Panc1 (cell line): ENCODE results near the gene BIVM. TPM values are rescaled to one million over a fixed set of nuclear protein-coding genes. Genes with fewer than 3 reads are reported as not detected.

Experiments used
- ATAC-seq: fragments of 200-7000 bp; cut with Tn5 transposase; 2 replicates; pipeline ENCODE4 v1.9.1; 2020; ENCODE audit warnings: mild to moderate bottlenecking, moderate library complexity
- BruUV-seq: library from RNA; stranded (reverse); fragments of 400-500 nt; replicated peaks from 2 replicates; lab custom pipeline; 2021; lab: Mats Ljungman, UMichigan
- CTCF ChIA-PET: fragments of 300-600 bp; sonication (Branson Sonifier 250); formaldehyde crosslinking; loops from one replicate; lab custom pipeline; 2022; ENCODE audit warnings: antibody characterized with exemption; lab: Charles Lee
- POLR2A ChIA-PET: fragments of 300-600 bp; sonication (Branson Sonifier 250); formaldehyde crosslinking; loops from one replicate; lab custom pipeline; 2022; ENCODE audit warnings: antibody characterized with exemption; lab: Charles Lee
- DNase-seq: peaks from one replicate; pipeline ENCODE4 v3.0.0-alpha.2; 2010; ENCODE audit warnings: low read depth, low spot score
- H3K27ac ChIP-seq: 2 replicates; pipeline ENCODE4 v1.5.1; 2011; ENCODE audit warnings: mild to moderate bottlenecking, low read length, inconsistent platforms
- H3K27me3 ChIP-seq: fragments of 200-500 bp; sonication (Bioruptor generic); 2 replicates; pipeline ENCODE4 v1.6.0; 2014; ENCODE audit warnings: low read length, inconsistent platforms; ENCODE audit not compliant: control insufficient read depth, insufficient read depth
- H3K36me3 ChIP-seq: fragments of 200-500 bp; sonication (Bioruptor generic); 2 replicates; pipeline ENCODE4 v1.5.1; 2014; ENCODE audit warnings: inconsistent platforms, mild to moderate bottlenecking, low read length, moderate library complexity; ENCODE audit not compliant: control insufficient read depth, insufficient read depth
- H3K4me1 ChIP-seq: 2 replicates; pipeline ENCODE4 v1.5.1; 2011; ENCODE audit warnings: inconsistent platforms, mild to moderate bottlenecking, low read length, moderate library complexity; ENCODE audit not compliant: control insufficient read depth, insufficient read depth
- H3K4me3 ChIP-seq, 2 experiments: 2 replicates each; pipeline ENCODE4 v1.5.1; 2011 to 2012; ENCODE audit warnings: low read depth in 2 of 2, low read length in 2 of 2, mild to moderate bottlenecking in 2 of 2, inconsistent platforms in 1 of 2, moderate library complexity in 1 of 2
- H3K9me3 ChIP-seq: fragments of 200-500 bp; sonication (Bioruptor generic); 2 replicates; pipeline ENCODE4 v1.5.1; 2014; ENCODE audit warnings: low read depth, mild to moderate bottlenecking, inconsistent platforms, low read length, moderate library complexity; ENCODE audit not compliant: control insufficient read depth, insufficient read depth
- POLR2AphosphoS5 ChIP-seq: IDR thresholded peaks from 2 replicates; pipeline ENCODE4 v1.6.1; 2012; ENCODE audit warnings: mild to moderate bottlenecking, low read depth, low read length, moderate library complexity
- SIN3A ChIP-seq: IDR thresholded peaks from 2 replicates; pipeline ENCODE4 v1.6.1; 2012; ENCODE audit warnings: low read depth, mild to moderate bottlenecking, low read length, moderate library complexity, borderline replicate concordance; ENCODE audit not compliant: insufficient read depth
- TCF7L2 ChIP-seq: IDR thresholded peaks from 2 replicates; pipeline ENCODE4 v1.6.1; 2011; ENCODE audit warnings: mild to moderate bottlenecking, low read depth, low read length, inconsistent platforms
- in situ Hi-C: cut with HindIII; loops from 2 replicates; pipeline ENCODE4 v1.10.0; 2016; ENCODE audit warnings: low sequenced_read_pairs, low pct_unique_long_range_greater_than_20kb
- intact Hi-C: fragments of 100-400 bp; cut with micrococcal nuclease; formaldehyde crosslinking; loops from one replicate; pipeline ENCODE4 v1.10.0; 2022; ENCODE audit not compliant: unreplicated experiment
- total RNA-seq: library from RNA; stranded (reverse); gene quantifications from one replicate; pipeline ENCODE4 v1.2.1, GENCODE V29; 2021; ENCODE audit not compliant: unreplicated experiment
- TF ChIP-seq, protein P1 (sequence below): fragments of 450-650 bp; IDR thresholded peaks from 2 replicates; pipeline ENCODE4 v1.5.1; 2017; ENCODE audit warnings: mild to moderate bottlenecking
- TF ChIP-seq, protein P2 (sequence below), 2 experiments: IDR thresholded peaks; 2 replicates each; pipeline ENCODE4 v1.6.1; 2011 to 2012; ENCODE audit warnings: low read depth in 2 of 2, control low read depth in 1 of 2, low read length in 1 of 2, mild to moderate bottlenecking in 1 of 2, moderate library complexity in 1 of 2; ENCODE audit not compliant: insufficient read depth in 1 of 2

BIVM gene
- total RNA-seq, 1 experiment from 2014 or later, result 10.5 TPM

DNA sequence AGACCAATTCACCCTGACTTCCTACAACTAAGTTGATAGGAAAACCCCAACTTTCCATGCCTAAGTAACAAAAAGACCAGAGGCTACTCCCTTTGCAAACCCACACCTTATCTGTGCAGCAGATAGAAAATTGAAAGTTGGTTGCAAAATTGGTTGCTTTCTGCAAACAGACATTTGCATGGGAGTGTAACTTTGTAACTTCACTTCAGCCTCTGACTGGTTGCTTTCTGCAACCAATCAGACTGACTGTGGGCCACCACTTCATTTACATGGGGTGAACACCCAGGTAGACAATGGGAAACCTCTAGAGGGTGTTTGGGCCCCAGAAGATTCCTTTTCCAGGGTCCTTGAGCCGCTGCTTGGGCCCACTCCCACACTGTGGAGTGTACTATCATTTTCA is 35.2 kb upstream of the BIVM start:
- no TSS peak for BruUV-seq
- DNase-seq (no peak), ATAC-seq (no peak)
- TF ChIP-seq TCF7L2, result no peak
- TF ChIP-seq, protein P1, sequence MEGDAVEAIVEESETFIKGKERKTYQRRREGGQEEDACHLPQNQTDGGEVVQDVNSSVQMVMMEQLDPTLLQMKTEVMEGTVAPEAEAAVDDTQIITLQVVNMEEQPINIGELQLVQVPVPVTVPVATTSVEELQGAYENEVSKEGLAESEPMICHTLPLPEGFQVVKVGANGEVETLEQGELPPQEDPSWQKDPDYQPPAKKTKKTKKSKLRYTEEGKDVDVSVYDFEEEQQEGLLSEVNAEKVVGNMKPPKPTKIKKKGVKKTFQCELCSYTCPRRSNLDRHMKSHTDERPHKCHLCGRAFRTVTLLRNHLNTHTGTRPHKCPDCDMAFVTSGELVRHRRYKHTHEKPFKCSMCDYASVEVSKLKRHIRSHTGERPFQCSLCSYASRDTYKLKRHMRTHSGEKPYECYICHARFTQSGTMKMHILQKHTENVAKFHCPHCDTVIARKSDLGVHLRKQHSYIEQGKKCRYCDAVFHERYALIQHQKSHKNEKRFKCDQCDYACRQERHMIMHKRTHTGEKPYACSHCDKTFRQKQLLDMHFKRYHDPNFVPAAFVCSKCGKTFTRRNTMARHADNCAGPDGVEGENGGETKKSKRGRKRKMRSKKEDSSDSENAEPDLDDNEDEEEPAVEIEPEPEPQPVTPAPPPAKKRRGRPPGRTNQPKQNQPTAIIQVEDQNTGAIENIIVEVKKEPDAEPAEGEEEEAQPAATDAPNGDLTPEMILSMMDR, result no peak
- TF ChIP-seq, protein P2, sequence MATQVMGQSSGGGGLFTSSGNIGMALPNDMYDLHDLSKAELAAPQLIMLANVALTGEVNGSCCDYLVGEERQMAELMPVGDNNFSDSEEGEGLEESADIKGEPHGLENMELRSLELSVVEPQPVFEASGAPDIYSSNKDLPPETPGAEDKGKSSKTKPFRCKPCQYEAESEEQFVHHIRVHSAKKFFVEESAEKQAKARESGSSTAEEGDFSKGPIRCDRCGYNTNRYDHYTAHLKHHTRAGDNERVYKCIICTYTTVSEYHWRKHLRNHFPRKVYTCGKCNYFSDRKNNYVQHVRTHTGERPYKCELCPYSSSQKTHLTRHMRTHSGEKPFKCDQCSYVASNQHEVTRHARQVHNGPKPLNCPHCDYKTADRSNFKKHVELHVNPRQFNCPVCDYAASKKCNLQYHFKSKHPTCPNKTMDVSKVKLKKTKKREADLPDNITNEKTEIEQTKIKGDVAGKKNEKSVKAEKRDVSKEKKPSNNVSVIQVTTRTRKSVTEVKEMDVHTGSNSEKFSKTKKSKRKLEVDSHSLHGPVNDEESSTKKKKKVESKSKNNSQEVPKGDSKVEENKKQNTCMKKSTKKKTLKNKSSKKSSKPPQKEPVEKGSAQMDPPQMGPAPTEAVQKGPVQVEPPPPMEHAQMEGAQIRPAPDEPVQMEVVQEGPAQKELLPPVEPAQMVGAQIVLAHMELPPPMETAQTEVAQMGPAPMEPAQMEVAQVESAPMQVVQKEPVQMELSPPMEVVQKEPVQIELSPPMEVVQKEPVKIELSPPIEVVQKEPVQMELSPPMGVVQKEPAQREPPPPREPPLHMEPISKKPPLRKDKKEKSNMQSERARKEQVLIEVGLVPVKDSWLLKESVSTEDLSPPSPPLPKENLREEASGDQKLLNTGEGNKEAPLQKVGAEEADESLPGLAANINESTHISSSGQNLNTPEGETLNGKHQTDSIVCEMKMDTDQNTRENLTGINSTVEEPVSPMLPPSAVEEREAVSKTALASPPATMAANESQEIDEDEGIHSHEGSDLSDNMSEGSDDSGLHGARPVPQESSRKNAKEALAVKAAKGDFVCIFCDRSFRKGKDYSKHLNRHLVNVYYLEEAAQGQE (IDR thresholded peaks at IDR 0.05; ENCODE audit: insufficient read depth in 1 of 2, low read depth in 2 of 2, low read length in 1 of 2), result no peak
- no peak for TF ChIP-seq SIN3A
- no peak for TF ChIP-seq POLR2AphosphoS5
- H3K9me3 ChIP-seq, result no peaks in the 10 kb centered on the region
- intact Hi-C loops (no loop called here), in situ Hi-C loops (no loop called here)
- H3K4me3 ChIP-seq, result no peak overlapping the region
- CTCF ChIA-PET, result no interaction called here
- POLR2A ChIA-PET, result no interaction called here
- no peak overlapping the region for H3K27ac ChIP-seq
- H3K27me3 ChIP-seq, result no peaks in the 10 kb centered on the region
- H3K4me1 ChIP-seq, result no peaks in the 10 kb centered on the region
- H3K36me3 ChIP-seq, result no peaks in the 10 kb centered on the region; the same call in 1 of the 2 replicates

DNA sequence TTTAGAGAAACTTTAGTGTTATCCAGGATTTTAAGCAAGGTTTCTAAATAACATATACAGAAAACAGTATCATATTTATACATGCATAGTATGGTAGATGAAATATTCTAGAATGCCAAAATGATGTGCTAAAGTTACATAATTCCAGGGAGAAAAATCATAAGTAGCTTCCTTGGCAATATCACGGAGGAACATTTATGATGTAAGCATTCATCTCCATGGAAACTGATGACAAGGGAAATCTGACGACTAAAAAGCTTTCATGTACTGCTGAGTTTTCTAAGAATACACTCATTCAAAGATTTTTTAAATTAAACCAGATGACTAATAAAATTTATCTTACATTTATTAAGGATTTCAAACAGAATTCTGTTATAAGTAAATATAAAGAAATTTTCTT is 30.0 kb upstream of the BIVM start:
- ATAC-seq (no peak), DNase-seq (no peak)
- H3K4me1 ChIP-seq, result no peaks in the 10 kb centered on the region
- BruUV-seq, result no TSS peak
- H3K9me3 ChIP-seq, result no peaks in the 10 kb centered on the region
- intact Hi-C loops, result no loop called here
- in situ Hi-C loops, result no loop called here
- ChIA-PET POLR2A (no interaction called here), CTCF (no interaction called here)
- no peak overlapping the region for H3K27ac ChIP-seq
- no peaks in the 10 kb centered on the region for H3K27me3 ChIP-seq
- H3K36me3 ChIP-seq, result no peaks in the 10 kb centered on the region; the same call in none of the 2 replicates
- H3K4me3 ChIP-seq, result no peak overlapping the region
- TF ChIP-seq TCF7L2 (no peak), POLR2AphosphoS5 (no peak), SIN3A (no peak)
- TF ChIP-seq, protein P2 (IDR thresholded peaks at IDR 0.05; ENCODE audit: insufficient read depth in 1 of 2, low read depth in 2 of 2, low read length in 1 of 2), result no peak
- TF ChIP-seq, protein P1, result no peak
